OCI-LY1 (cell line): ENCODE measurements around the gene PTGIR.

ENCODE experiments used
- EZH2 ChIP-seq: fragments of 200-600 bp; sonication (generic), shearing (Covaris generic); IDR thresholded peaks from 2 replicates; pipeline ENCODE4 v1.8.0; 2017; ENCODE audit warnings: borderline replicate concordance, mixed run types, mild to moderate bottlenecking, antibody characterized with exemption, low read length, moderate library complexity, mixed read lengths
- TF ChIP-seq, protein P1 (sequence below): fragments of 200-600 bp; sonication (generic), shearing (Covaris generic); IDR thresholded peaks from 2 replicates; pipeline ENCODE4 v1.5.1; 2017; ENCODE audit warnings: mild to moderate bottlenecking, antibody characterized with exemption, low read length, moderate library complexity, mixed read lengths

DNA sequence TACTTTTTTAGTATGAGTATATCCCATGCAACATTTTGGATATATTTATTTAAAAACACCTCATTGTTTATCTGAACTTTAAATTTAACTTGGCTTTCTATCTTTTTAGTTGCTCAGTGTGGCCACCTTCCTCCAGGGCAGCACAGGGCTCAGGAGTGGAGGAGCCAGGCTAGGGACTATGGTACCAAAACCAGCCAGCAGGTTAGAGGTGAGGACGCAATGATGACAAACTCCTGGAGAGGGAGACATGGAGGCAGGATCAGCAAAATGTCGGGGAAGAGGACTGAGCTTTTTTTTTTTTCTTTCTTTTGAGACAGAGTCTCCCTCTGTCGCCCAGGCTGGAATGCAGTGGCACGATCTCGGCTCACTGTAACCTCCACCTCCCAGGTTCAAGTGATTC is 53.4 kb downstream of the PTGIR start:
- TF ChIP-seq, protein P1, sequence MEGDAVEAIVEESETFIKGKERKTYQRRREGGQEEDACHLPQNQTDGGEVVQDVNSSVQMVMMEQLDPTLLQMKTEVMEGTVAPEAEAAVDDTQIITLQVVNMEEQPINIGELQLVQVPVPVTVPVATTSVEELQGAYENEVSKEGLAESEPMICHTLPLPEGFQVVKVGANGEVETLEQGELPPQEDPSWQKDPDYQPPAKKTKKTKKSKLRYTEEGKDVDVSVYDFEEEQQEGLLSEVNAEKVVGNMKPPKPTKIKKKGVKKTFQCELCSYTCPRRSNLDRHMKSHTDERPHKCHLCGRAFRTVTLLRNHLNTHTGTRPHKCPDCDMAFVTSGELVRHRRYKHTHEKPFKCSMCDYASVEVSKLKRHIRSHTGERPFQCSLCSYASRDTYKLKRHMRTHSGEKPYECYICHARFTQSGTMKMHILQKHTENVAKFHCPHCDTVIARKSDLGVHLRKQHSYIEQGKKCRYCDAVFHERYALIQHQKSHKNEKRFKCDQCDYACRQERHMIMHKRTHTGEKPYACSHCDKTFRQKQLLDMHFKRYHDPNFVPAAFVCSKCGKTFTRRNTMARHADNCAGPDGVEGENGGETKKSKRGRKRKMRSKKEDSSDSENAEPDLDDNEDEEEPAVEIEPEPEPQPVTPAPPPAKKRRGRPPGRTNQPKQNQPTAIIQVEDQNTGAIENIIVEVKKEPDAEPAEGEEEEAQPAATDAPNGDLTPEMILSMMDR, result no peak
- no peak for TF ChIP-seq EZH2
